SIG-M5 (cell line): ENCODE results near the gene EPN3.

ENCODE experiments used
- DNase-seq: peaks from one replicate; lab custom pipeline; 2025; lab: John Stamatoyannopoulos, UW

EPN3 gene

GRCh38 chr17:50550661-50551432 lies 18.3 kb downstream of the EPN3 start:
- no peak for DNase-seq

GRCh38 chr17:50551433-50551815 lies 18.9 kb downstream of the EPN3 start:
- DNase-seq = no peak

- DNase-seq = no peak
These were observed 19.3 kb downstream of the EPN3 start for GRCh38 chr17:50551884-50552283.

- no peak for DNase-seq
These were observed 21.7 kb downstream of the EPN3 start for GRCh38 chr17:50554201-50554600.

GRCh38 chr17:50556803-50557202 lies 24.3 kb downstream of the EPN3 start:
- no peak for DNase-seq

- DNase-seq = no peak
These were observed 25.1 kb downstream of the EPN3 start for GRCh38 chr17:50557630-50558029.

GRCh38 chr17:50558091-50558490 lies 25.6 kb downstream of the EPN3 start:
- DNase-seq = no peak

- no peak for DNase-seq
These were observed 26.0 kb downstream of the EPN3 start for GRCh38 chr17:50558581-50558940.

GRCh38 chr17:50558941-50559614 lies 26.5 kb downstream of the EPN3 start:
- no peak for DNase-seq

- no peak for DNase-seq
These were observed 27.2 kb downstream of the EPN3 start for GRCh38 chr17:50559674-50560184.

GRCh38 chr17:50560185-50560824 lies 27.8 kb downstream of the EPN3 start, which contains the start of gene CACNA1G:
TSS of gene CACNA1G (plus strand) at chr17:50560715. CDS start at chr17:50561460, 745 bp downstream.
- DNase-seq = no peak

GRCh38 chr17:50560931-50561745 lies 28.6 kb downstream of the EPN3 start:
- no peak for DNase-seq

- DNase-seq = no peak
These were observed 29.2 kb downstream of the EPN3 start for GRCh38 chr17:50561746-50562141.

- no peak for DNase-seq
These were observed 29.9 kb downstream of the EPN3 start for GRCh38 chr17:50562242-50563091.

GRCh38 chr17:50563092-50563511 lies 30.6 kb downstream of the EPN3 start:
- no peak for DNase-seq

- DNase-seq = no peak
These were observed 32.4 kb downstream of the EPN3 start for GRCh38 chr17:50564916-50565315.

- no peak for DNase-seq
These were observed 33.1 kb downstream of the EPN3 start for GRCh38 chr17:50565402-50566350.

GRCh38 chr17:50566886-50567285 lies 34.4 kb downstream of the EPN3 start:
- DNase-seq = no peak

GRCh38 chr17:50568659-50569058 lies 36.1 kb downstream of the EPN3 start:
- DNase-seq = no peak

- no peak for DNase-seq
These were observed 37.1 kb downstream of the EPN3 start for GRCh38 chr17:50569592-50569991.
